ENCODE data around the gene DNM2. TPM values are rescaled to one million over a fixed set of nuclear protein-coding genes. Genes with fewer than 3 reads are reported as not detected.

Gene DNM2
- total and polyA plus RNA-seq, 7 donors: 70.6 to 149 (median 122) TPM

DNA sequence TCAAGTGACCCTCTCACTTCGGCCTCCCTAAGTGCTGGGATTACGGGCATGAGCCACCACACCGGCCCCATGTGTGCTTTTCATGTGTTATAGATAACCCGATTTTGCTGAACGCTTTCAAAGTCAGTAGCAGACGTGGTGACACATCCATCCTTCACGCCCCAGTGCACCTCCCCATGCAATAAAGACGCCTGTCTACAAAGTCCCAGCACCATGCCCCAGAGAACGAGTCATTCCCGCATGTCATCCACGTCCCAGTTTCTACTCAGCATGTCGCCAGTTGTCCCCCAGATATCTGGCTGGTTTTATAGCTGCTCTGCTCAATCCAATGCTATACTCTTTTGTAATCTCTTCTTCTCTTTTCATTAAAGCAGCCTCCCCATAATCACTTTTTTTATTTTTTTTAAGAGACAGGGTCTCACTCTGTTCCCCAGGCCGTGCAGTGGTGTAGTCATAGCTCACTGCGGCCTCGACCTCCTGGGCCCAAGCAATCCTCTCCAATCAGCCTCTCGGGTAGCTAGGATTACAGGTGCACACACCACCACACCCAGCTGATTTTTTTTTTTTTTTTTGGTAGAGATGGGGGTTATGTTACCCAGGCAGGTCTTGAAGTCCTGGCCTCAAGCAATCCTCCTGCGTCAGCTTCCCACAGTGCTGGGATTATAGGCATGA, 42.5 kb downstream of the DNM2 start:
- H3K27me3 ChIP-seq (ENCODE audit: insufficient read depth in 3 of 3, low read length in 2 of 3): no peaks in the 10 kb centered on the region
- H3K4me3 ChIP-seq: no peak overlapping the region
- H3K27ac ChIP-seq: no peak overlapping the region
- H3K36me3 ChIP-seq (ENCODE audit: insufficient read depth in 1 of 2, low read depth in 1 of 2): peaks cover 0 to 21% of the 10 kb centered on the region in 2 donors
- DNase-seq: no peak
- H3K4me1 ChIP-seq: peaks cover 10% of the 10 kb centered on the region
- TF ChIP-seq, protein P1, sequence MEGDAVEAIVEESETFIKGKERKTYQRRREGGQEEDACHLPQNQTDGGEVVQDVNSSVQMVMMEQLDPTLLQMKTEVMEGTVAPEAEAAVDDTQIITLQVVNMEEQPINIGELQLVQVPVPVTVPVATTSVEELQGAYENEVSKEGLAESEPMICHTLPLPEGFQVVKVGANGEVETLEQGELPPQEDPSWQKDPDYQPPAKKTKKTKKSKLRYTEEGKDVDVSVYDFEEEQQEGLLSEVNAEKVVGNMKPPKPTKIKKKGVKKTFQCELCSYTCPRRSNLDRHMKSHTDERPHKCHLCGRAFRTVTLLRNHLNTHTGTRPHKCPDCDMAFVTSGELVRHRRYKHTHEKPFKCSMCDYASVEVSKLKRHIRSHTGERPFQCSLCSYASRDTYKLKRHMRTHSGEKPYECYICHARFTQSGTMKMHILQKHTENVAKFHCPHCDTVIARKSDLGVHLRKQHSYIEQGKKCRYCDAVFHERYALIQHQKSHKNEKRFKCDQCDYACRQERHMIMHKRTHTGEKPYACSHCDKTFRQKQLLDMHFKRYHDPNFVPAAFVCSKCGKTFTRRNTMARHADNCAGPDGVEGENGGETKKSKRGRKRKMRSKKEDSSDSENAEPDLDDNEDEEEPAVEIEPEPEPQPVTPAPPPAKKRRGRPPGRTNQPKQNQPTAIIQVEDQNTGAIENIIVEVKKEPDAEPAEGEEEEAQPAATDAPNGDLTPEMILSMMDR (IDR thresholded peaks at IDR 0.05): no peak
- intact Hi-C loops (cut with DNase I): no loop called here
- 79 to 85% (median 82%) methylated on average over 17 of the region's 17 CpGs for WGBS, 3 donors
- ATAC-seq: no peak
- no peaks in the 10 kb centered on the region for H3K9me3 ChIP-seq

DNA sequence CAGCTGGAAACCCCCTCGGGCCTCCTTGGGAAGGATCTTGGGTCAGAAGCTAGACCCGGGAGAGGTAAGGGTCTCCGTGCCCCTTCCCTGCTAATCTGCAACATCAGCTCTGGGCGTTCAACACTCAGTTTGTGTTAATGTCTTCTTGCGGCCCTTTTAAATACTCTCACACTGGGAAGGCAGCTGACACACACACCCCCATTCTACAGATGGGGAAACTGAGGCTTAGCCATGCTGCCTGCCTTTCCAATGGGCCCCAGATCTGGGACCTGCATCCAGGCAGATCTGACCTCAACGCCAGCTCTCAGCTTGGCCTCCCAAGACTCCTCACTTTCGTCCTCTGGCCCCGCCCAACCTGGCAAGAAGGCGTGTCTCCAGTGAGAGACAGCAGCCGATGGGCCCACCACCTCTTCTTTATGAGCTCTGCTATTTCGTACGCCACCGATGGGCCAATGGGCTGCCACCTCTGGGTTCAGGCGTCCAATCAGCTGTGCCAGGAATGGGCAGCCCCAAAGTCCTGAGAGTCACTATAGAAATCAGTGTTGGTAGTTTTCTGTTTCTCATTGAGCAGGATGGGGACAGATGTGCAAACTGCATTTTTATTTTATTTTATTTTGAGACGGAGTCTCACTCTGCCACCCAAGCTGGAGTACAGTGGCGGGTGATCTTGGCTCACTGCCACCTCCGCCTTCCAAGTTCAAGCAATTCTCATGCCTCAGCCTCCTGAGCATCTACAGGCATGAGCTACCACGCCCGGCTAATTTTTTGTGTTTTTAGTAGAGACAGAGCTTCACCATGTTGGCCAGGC, 43.8 kb downstream of the DNM2 start:
- intact Hi-C loops (cut with DNase I): no loop called here
- no peak overlapping the region for H3K27ac ChIP-seq
- no peaks in the 10 kb centered on the region for H3K9me3 ChIP-seq
- ATAC-seq (no peak), DNase-seq (no peak)
- H3K36me3 ChIP-seq (ENCODE audit: insufficient read depth in 1 of 2, low read depth in 1 of 2): peaks cover 0 to 21% of the 10 kb centered on the region in 2 donors
- no peak overlapping the region for H3K4me3 ChIP-seq
- WGBS, 3 donors: 77 to 85% (median 79%) methylated on average over 19 of the region's 19 CpGs
- TF ChIP-seq, protein P1 (IDR thresholded peaks at IDR 0.05): no peak
- H3K4me1 ChIP-seq: peaks cover 22% of the 10 kb centered on the region
- no peaks in the 10 kb centered on the region for H3K27me3 ChIP-seq (ENCODE audit: insufficient read depth in 3 of 3, low read length in 2 of 3)

DNA sequence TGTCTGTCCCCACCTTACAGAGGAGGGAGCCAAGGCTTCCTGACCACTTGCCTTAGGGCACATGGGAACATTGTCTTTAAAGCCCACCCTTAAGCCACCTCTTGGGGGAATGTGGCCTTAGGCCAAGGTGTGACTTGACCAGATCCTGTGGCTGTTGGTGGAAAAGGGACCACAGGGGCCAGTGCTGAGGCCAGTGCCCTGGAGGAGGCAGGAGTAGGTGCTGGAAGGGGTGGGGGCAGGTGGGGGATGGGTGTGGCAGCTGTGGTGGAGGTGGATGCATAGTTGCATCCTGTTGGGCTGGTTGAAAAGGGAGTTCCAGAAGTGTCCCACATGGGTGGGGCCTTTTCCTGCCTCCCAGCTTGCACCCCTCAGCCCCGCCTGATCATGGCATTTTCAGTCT, 44.8 kb downstream of the DNM2 start:
- no peak overlapping the region for H3K4me3 ChIP-seq
- WGBS, 3 donors: 40 to 82% (median 71%) methylated on average over 1 of the region's 1 CpG
- H3K4me1 ChIP-seq: peaks cover 30% of the 10 kb centered on the region
- intact Hi-C loops (cut with DNase I): no loop called here
- TF ChIP-seq, protein P1 (IDR thresholded peaks at IDR 0.05): no peak
- ATAC-seq (no peak), DNase-seq (no peak)
- no peaks in the 10 kb centered on the region for H3K9me3 ChIP-seq
- no peak overlapping the region for H3K27ac ChIP-seq
- no peaks in the 10 kb centered on the region for H3K27me3 ChIP-seq (ENCODE audit: insufficient read depth in 3 of 3, low read length in 2 of 3)
- H3K36me3 ChIP-seq (ENCODE audit: insufficient read depth in 1 of 2, low read depth in 1 of 2): peaks cover 0 to 21% of the 10 kb centered on the region in 2 donors

DNA sequence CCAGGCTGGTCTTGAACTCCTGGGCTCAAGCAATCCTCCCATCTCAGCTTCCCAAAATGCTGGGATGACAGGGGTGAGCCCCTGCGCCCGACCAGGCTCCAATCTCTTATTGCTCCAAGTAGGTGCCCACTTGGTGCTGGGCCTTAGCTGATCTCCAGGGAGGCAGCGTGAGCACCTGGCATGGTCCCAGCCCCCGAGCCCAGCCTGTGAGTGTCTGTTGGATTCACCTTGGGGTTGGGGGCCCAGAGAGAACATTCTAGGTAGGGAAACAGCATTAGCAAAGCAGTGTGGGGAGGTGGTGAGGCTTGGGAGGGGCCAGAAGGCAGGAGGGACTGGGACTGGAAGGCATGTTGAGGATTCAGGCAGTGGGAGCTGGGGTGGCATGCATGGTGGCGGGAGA, 45.5 kb downstream of the DNM2 start:
- no peak for DNase-seq
- Histone ChIP-seq H3K27me3 (ENCODE audit: insufficient read depth in 3 of 3, low read length in 2 of 3) (no peaks in the 10 kb centered on the region), H3K27ac (no peak overlapping the region), H3K9me3 (no peaks in the 10 kb centered on the region), H3K36me3 (ENCODE audit: insufficient read depth in 1 of 2, low read depth in 1 of 2) (peaks cover 0 to 21% of the 10 kb centered on the region in 2 donors), H3K4me3 (no peak overlapping the region), H3K4me1 (peaks cover 38% of the 10 kb centered on the region)
- WGBS, 3 donors: 72 to 79% (median 74%) methylated on average over 5 of the region's 5 CpGs
- ATAC-seq: no peak
- intact Hi-C loops (cut with DNase I): no loop called here
- TF ChIP-seq, protein P1 (IDR thresholded peaks at IDR 0.05): no peak
